ENCODE data around the gene VKORC1. TPM values are rescaled to one million over a fixed set of nuclear protein-coding genes. Genes with fewer than 3 reads are reported as not detected.
"Not testable (repeated sequence)": the region's sequence is repeated elsewhere in the genome, so short reads cannot be mapped to it uniquely, and the experiment has no call there.

The VKORC1 gene
- 94.3 and 167 TPM in 2 replicates for total RNA-seq (2012; rRNA removed)

DNA sequence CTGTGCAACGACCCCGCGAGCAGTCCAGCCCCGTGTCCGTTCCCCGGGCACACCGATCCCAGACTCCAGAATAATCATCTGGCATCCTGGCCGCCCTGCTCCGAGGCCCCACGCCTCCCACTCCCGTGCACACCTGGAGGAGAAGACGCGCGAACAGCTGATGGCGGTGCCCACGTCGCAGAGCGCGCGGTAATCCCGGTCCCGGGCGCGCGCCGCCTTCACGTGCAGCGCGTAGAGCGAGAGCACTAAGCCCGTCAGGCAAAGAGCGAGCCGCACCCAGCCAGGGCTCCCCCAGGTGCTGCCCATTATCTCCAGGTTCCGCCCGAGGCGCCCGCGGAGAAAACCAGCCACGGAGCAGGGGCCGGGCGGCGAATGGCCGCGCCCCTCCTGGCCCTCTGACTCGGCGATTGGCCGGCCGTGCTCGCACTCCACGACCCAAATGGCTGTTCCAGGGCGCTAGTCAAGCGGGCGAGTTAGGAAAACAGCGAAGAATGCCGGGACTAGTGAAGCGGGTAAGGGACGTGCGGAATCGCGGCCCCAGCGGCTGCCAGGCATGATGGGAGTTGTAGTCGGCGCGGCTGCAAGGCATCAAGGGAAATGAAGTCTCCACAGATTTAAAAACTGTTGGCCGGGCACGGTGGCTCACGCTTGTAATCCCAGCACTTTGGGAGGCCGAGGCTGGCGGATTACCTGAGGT lies at the start of gene VKORC1:
VKORC1 (minus strand) TSS at position 374 of the 697 bp plus-strand sequence; CDS start at position 306, 68 bp downstream.
- Histone ChIP-seq H3K27me3 (ENCODE audit: control insufficient read depth, insufficient read depth, low read length) (no peaks in the 10 kb centered on the region), H3K4me2 (ENCODE audit: low read length) (peak within 1 kb of the TSS; percentile 93), H3K9ac (ENCODE audit: low read depth, low read length) (peak within 1 kb of the TSS; percentile 88), H3K4me1 (ENCODE audit: control insufficient read depth, insufficient read depth, low read length) (peaks cover 15% of the 10 kb centered on the region), H3K9me3 (replicated peaks; ENCODE audit: low read length) (no peaks in the 10 kb centered on the region), H3K4me3 (ENCODE audit: low read length) (peak within 1 kb of the TSS; percentile 93), H3K36me3 (ENCODE audit: insufficient read depth, low read length) (peaks cover 18% of the 10 kb centered on the region)

DNA sequence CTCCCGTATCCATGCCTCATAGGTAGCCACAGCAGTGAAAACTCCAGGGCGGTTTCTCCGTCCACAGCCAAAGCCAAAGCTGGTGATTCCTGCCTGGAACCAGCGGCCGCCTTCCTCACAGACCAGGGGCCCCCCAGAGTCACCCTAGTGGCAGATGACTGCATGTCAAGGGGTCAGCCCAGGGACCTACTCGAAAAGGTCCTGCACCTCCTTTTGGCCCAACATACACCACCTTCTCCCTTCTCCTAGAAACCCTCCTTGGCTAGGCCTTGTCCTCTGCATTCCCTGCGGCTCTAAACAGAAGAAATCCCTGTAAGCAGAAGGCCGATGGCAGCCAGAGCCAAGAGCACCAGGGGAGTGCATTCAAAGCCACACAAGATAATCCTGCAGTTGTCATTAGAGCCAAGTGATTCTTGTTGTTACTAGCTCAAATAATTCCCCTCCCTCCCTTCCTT lies 49.1 kb upstream of the VKORC1 start:
- Histone ChIP-seq H3K4me2 (ENCODE audit: low read length) (no peak overlapping the region), H3K27me3 (ENCODE audit: control insufficient read depth, insufficient read depth, low read length) (peaks cover 32% of the 10 kb centered on the region)

DNA sequence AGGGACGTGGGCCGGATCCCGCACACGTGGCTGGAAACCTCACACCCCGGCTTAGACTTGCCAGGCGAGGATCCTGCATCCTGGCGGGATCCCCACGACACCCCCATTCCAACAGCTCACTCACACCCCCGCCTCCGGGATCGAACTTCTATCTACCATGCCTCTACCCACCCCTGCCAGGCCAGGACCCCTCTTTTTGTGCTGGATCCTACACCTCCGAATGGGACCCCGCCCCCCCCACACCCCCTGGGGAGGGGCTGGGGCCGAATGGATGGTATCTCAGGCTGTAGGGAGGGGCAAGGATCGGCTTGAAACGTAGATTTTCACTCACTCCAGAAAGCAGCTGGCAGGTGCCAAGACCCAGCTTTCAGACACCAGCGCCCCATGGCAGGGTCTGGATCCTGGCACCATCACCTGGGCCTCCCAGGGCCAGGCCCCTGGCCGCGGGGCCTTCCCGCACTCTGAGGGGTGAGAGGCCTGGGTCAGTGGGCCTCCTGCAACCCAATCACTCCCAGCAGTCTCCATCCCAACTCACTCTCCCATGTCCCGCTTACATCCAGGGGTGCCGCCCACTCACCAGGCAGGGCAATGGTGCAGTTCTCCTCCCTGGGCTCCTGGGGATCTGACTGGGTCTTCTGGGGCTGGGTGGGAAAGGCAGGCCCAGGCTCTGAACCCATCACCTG lies 48.6 kb upstream of the VKORC1 start:
- H3K27me3 ChIP-seq (ENCODE audit: control insufficient read depth, insufficient read depth, low read length): peaks cover 26% of the 10 kb centered on the region
- peaks cover 26% of the 10 kb centered on the region for H3K4me1 ChIP-seq (ENCODE audit: control insufficient read depth, insufficient read depth, low read length)
- peak overlapping the region; percentile 95 for H3K4me2 ChIP-seq (ENCODE audit: low read length)
- no peaks in the 10 kb centered on the region for H3K9me3 ChIP-seq (replicated peaks; ENCODE audit: low read length)
- H3K36me3 ChIP-seq (ENCODE audit: insufficient read depth, low read length): no peaks in the 10 kb centered on the region
- H3K4me3 ChIP-seq (ENCODE audit: low read length): peak overlapping the region; percentile 71
- peak overlapping the region; percentile 73 for H3K9ac ChIP-seq (ENCODE audit: low read depth, low read length)

More for the DNA sequence above, 49.1 kb upstream of the VKORC1 start:
- Histone ChIP-seq H3K36me3 (ENCODE audit: insufficient read depth, low read length) (no peaks in the 10 kb centered on the region), H3K4me3 (ENCODE audit: low read length) (no peak overlapping the region), H3K9me3 (replicated peaks; ENCODE audit: low read length) (no peaks in the 10 kb centered on the region), H3K4me1 (ENCODE audit: control insufficient read depth, insufficient read depth, low read length) (peaks cover 21% of the 10 kb centered on the region), H3K9ac (ENCODE audit: low read depth, low read length) (no peak overlapping the region)

DNA sequence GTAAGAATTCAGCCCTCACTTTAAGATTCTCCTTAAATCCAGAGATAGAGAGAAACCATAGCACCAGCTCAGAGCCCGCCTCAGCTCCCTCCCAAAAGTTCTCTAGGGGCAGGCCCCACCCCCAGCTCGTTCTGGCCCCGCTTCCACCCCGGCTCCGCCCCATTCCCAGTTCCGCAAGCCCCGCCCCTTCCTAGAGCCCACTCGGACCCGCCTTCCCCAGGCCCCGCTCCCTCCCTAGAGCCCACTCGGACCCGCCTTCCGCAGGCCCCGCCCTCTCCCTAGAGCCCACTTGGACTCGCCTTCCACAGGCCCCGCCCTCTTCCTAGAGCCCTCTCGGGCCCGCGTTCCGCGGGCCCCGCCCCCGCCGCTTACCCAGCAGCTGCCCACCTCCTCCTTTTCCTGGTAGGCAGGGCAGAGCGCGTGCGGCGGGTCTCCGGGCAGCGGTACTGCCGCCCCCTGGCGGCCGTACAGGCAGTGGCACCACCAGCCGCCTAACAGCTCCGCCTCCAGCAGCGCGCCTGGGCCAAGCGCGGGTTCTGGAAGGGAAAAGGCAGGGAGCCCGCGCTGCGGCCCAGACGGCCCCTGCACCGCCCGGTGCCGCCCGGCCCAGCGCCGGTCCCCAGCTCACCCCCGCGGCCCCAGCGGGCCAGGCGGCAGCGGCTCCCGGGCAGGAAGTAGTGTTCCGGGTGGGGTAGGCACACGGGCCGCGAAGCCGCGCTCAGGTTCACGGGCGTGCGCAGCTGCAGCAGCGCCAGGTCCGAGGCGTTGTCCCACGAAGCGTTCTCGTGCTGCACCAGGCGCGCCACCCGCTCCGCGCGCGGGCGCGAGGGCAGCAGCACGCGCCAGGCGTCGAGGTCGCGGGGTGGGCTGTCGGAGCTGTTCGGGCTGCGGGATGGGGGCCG lies 47.8 kb upstream of the VKORC1 start:
- Histone ChIP-seq H3K4me2 (ENCODE audit: low read length) (peak overlapping the region; percentile 95), H3K27me3 (ENCODE audit: control insufficient read depth, insufficient read depth, low read length) (peaks cover 18% of the 10 kb centered on the region), H3K4me1 (ENCODE audit: control insufficient read depth, insufficient read depth, low read length) (peaks cover 27% of the 10 kb centered on the region), H3K4me3 (ENCODE audit: low read length) (peak overlapping the region; percentile 71), H3K9ac (ENCODE audit: low read depth, low read length) (peak overlapping the region; percentile 73), H3K36me3 (ENCODE audit: insufficient read depth, low read length) (no peaks in the 10 kb centered on the region), H3K9me3 (replicated peaks; ENCODE audit: low read length) (no peaks in the 10 kb centered on the region)

DNA sequence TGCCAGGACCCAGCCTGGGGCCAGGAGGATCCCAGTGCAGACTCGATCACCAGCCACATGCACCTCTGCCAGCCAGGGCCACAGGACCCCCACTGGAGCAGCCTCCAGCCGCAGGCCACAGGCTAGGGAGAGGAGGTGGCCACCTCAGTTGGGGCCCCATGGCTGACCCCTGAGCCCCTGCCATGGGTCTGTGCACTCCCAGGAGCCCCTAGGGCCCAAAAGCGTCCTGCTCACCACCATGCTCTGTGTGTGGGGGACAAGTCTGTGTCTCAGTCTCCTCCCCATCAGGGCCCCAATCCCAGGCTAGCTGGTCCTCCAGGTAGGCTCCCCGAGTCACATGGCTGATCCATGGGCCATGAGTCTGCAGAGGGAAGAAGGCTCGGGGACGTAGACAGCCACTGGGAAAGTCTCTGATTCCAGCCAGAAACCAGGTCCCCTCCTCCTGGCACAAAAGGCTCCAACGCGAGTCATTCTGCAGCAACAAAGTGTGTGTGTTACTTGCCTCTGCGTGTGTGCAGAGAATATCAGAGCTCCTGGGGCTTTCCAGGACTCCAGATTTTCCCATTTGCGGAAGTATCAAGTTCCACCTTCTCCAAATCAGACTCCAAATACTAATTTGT lies 47.0 kb upstream of the VKORC1 start:
- Histone ChIP-seq H3K9ac (ENCODE audit: low read depth, low read length) (peak overlapping the region; percentile 44), H3K4me3 (ENCODE audit: low read length) (peak overlapping the region; percentile 46)

DNA sequence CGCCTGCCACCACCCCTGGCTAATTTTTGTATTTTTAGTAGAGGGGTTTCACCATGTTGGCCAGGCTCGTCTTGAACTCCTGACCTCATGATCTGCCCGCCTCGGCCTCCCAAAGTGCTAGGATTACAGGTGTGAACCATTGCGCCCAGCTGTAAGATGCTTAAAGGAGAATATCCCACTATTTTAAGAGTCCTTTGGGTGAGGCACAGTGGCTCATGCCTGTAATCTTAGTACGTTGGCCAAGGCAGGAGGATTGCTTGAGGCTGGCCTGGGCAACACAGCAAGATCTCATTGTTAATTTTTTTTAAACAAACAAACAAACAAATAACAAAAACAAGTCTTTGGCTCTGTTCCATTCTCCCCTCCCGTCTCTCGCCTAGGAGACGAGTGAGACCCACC lies 46.5 kb upstream of the VKORC1 start:
- H3K27me3 ChIP-seq (ENCODE audit: control insufficient read depth, insufficient read depth, low read length); H3K9me3 ChIP-seq (replicated peaks; ENCODE audit: low read length); H3K36me3 ChIP-seq (ENCODE audit: insufficient read depth, low read length); H3K9ac ChIP-seq (ENCODE audit: low read depth, low read length): not testable (repeated sequence)
- Histone ChIP-seq H3K4me1 (ENCODE audit: control insufficient read depth, insufficient read depth, low read length) (peaks cover 27% of the 10 kb centered on the region), H3K4me2 (ENCODE audit: low read length) (peak overlapping the region; percentile 75), H3K4me3 (ENCODE audit: low read length) (peak overlapping the region; percentile 46)

More for the DNA sequence above, 47.0 kb upstream of the VKORC1 start:
- Histone ChIP-seq H3K9me3 (replicated peaks; ENCODE audit: low read length) (no peaks in the 10 kb centered on the region), H3K4me1 (ENCODE audit: control insufficient read depth, insufficient read depth, low read length) (peaks cover 27% of the 10 kb centered on the region), H3K27me3 (ENCODE audit: control insufficient read depth, insufficient read depth, low read length) (peaks cover 11% of the 10 kb centered on the region), H3K36me3 (ENCODE audit: insufficient read depth, low read length) (no peaks in the 10 kb centered on the region), H3K4me2 (ENCODE audit: low read length) (peak overlapping the region; percentile 75)

DNA sequence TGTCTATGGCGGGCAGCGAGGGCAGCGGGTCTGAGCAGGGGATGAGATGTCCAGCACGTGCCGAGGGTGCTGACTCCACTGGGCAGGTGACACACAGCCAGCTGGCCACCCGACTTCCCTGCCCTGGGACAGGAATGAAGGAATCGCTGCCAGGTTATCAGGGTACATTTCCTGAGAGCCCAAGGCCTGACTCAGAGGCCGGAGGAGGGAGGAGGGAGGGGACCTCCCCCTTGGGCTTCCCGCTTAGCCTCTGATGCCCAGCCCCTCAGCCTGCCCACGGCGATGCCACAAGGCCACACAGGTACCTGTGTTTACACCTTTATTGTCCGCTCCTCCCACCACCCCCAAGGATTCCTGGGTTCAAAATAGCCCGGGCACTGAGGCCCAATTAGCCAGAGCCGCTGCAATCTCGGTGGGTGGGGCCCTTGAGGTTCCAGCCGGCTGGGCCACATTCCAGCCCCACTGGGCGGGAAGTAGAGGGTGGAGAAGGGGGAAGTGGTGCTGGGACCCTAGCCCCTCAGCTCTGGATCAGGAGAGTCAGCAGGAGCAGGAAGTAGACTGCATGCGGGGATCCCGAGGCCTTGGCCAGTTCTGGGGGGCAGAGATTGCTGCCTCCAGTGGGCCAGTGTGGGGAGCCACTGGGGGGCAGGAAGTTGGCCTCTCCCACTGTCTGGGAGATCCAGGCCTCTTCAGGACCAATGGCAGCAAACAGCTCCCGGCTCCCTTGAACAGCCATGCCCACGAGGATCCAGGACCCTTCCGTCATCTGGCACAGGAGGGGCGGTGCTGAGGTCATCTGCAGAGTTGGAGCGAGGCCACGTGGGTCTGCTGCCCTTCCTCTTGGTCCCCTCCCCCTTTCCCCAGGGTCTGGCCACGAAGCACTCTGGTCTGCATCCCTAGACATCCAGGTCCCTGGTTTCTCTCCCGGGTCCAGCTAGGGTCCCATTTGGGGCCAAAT lies 44.3 kb upstream of the VKORC1 start:
- no peaks in the 10 kb centered on the region for H3K36me3 ChIP-seq (ENCODE audit: insufficient read depth, low read length)
- peaks cover 30% of the 10 kb centered on the region for H3K4me1 ChIP-seq (ENCODE audit: control insufficient read depth, insufficient read depth, low read length)
- peak overlapping the region; percentile 28 for H3K4me2 ChIP-seq (ENCODE audit: low read length)

DNA sequence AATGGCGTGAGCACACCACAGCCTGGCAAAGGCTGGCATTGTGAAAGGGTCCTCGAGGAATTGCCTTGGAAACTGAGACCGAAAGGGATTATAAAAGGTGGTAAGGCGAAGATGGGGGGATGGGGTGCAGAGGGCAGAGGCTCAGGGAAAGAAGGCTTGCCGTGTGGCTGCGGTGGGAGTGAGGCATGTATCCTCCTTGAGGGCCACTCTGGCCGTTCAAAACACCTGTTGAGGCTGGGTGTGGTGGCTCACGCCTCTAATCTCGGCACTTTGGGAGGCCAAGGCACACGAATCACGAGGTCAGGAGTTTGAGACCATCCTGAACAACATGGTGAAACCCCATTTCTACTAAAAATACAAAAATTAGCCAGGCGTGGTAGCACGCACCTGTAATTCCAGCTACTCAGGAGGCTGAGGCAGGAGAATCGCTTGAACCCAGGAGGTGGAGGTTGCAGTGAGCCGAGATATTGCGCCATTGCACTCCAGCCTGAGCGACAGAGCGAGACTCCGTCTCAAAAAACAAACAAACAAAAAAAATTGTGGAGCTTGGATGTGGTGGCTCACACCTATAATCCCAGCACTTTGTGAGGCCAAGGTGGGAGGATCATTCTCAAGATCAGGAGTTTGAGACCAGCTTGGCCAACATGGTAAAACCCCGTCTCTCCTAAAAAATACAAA lies 42.4 kb upstream of the VKORC1 start:
- not testable (repeated sequence) for H3K4me2 ChIP-seq (ENCODE audit: low read length); H3K4me3 ChIP-seq (ENCODE audit: low read length); H3K36me3 ChIP-seq (ENCODE audit: insufficient read depth, low read length); H3K27me3 ChIP-seq (ENCODE audit: control insufficient read depth, insufficient read depth, low read length); H3K9ac ChIP-seq (ENCODE audit: low read depth, low read length); H3K9me3 ChIP-seq (replicated peaks; ENCODE audit: low read length)
- peaks cover 26% of the 10 kb centered on the region for H3K4me1 ChIP-seq (ENCODE audit: control insufficient read depth, insufficient read depth, low read length)

More for the DNA sequence above, 44.3 kb upstream of the VKORC1 start:
- Histone ChIP-seq H3K9ac (ENCODE audit: low read depth, low read length) (no peak overlapping the region), H3K4me3 (ENCODE audit: low read length) (no peak overlapping the region), H3K27me3 (ENCODE audit: control insufficient read depth, insufficient read depth, low read length) (no peaks in the 10 kb centered on the region), H3K9me3 (replicated peaks; ENCODE audit: low read length) (no peaks in the 10 kb centered on the region)

DNA sequence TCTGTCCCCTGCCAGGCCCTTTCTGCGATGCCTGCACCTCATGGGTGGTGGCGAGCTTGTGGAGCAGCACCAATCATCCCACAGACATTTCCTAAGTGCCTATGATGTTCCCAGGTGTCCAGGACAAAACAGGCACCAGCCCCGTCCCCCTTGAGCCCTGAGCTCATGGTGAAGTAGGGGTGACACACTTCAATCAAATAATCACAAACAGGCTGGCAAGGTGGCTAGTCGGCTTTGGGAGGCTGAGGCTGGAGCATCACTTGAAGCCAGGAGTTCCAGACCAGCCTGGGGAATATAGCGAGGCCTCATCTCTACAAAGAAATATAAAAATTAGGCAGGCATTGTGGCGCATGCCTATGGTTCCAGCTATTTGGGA lies 41.7 kb upstream of the VKORC1 start:
- H3K27me3 ChIP-seq (ENCODE audit: control insufficient read depth, insufficient read depth, low read length): no peaks in the 10 kb centered on the region
- H3K4me1 ChIP-seq (ENCODE audit: control insufficient read depth, insufficient read depth, low read length): peaks cover 19% of the 10 kb centered on the region
- peaks cover 6% of the 10 kb centered on the region for H3K36me3 ChIP-seq (ENCODE audit: insufficient read depth, low read length)
- H3K9ac ChIP-seq (ENCODE audit: low read depth, low read length): no peak overlapping the region
- no peak overlapping the region for H3K4me3 ChIP-seq (ENCODE audit: low read length)
- H3K4me2 ChIP-seq (ENCODE audit: low read length): no peak overlapping the region
- no peaks in the 10 kb centered on the region for H3K9me3 ChIP-seq (replicated peaks; ENCODE audit: low read length)
